ENCODE data around the gene KCNQ1. TPM values are rescaled to one million over a fixed set of nuclear protein-coding genes. Genes with fewer than 3 reads are reported as not detected.

KCNQ1 gene
- total RNA-seq, 1 experiment from 2014 or later = 2.3 TPM

DNA sequence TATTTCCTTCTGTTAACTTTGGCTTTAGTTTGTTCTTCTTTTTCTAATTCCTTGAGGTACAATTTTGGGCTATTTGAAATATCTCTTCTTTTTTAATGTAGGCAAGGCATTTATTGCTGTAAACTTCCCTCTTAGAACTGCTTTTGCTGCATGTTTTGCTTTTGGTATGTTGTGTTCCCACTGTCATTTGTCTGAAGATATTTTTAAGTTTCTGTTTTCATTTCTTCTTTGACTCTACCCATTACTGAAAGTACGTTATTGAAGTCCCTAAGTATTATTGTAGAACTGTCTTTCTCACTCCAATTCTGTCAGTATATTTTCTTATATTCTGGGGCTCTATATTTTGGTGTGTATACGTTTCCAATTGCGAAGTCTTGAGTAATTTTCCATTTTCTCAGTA, 177.1 kb downstream of the KCNQ1 start:
- Histone ChIP-seq H2BK20ac (ENCODE audit: low read depth, low read length, poor library complexity, severe bottlenecking) (no peak overlapping the region), H3K23ac (ENCODE audit: insufficient read length, low read depth, low read length) (no peak overlapping the region), H3K9me3 (ENCODE audit: control insufficient read depth, low read depth, low read length) (no peaks in the 10 kb centered on the region), H3K79me2 (ENCODE audit: insufficient read depth, low read length) (no peaks in the 10 kb centered on the region), H3K18ac (ENCODE audit: insufficient read length, low read depth, low read length) (no peak overlapping the region), H2AK5ac (ENCODE audit: insufficient read length, low read length) (no peak overlapping the region), H3K9ac (ENCODE audit: extremely low read depth, insufficient read length, low read length) (no peak overlapping the region), H3K14ac (ENCODE audit: insufficient read depth, low read length) (no peak overlapping the region), H3K56ac (ENCODE audit: insufficient read length, low read depth, low read length) (no peak overlapping the region), H3K27me3 (ENCODE audit: insufficient read depth, low read length) (peaks cover 16% of the 10 kb centered on the region; the same call in 1 of the 2 replicates), H3K4me1 (ENCODE audit: insufficient read depth, low read length) (no peaks in the 10 kb centered on the region), H3K79me1 (ENCODE audit: insufficient read depth, low read depth, low read length, poor library complexity, severe bottlenecking) (no peaks in the 10 kb centered on the region), H4K5ac (ENCODE audit: insufficient read length, low read depth, low read length) (no peak overlapping the region), H3K27ac (ENCODE audit: insufficient read length, low read depth, low read length) (no peak overlapping the region), H4K8ac (replicated peaks; ENCODE audit: insufficient read length, low read depth, low read length) (no peak overlapping the region), H4K20me1 (ENCODE audit: control insufficient read depth, insufficient read depth, insufficient read length) (no peaks in the 10 kb centered on the region), H2BK15ac (ENCODE audit: low read depth, low read length) (no peak overlapping the region), H2BK12ac (ENCODE audit: insufficient read length, low read depth, low read length) (no peak overlapping the region), H3T11ph (ENCODE audit: low read length) (no peak overlapping the region), H3K4ac (ENCODE audit: low read depth, low read length) (no peak overlapping the region), H4K91ac (ENCODE audit: insufficient read length, low read depth, low read length) (no peak overlapping the region), H2AFZ (ENCODE audit: low read length) (no peak overlapping the region), H3K23me2 (ENCODE audit: insufficient read length, low read depth, low read length, poor library complexity, severe bottlenecking) (no peaks in the 10 kb centered on the region), H3K4me2 (ENCODE audit: insufficient read depth, insufficient read length, low read length) (no peak overlapping the region), H2BK120ac (ENCODE audit: low read depth, low read length, poor library complexity, severe bottlenecking) (no peak overlapping the region), H2BK5ac (ENCODE audit: insufficient read length, low read length) (no peak overlapping the region)
- Mint-ChIP-seq H3K27me3 (ENCODE audit: low read depth) (peaks cover 98% of the 10 kb centered on the region), H3K36me3 (ENCODE audit: insufficient read depth in 1 of 3, low read depth in 3 of 3) (0 out of 7 replicates have a peak, but pooled peaks cover 0 to 2% (median 0%) of the 10 kb centered on the region in 3 experiments), H3K4me3 (no peak overlapping the region), H3K27ac (no peak overlapping the region), H3K4me1 (no peaks in the 10 kb centered on the region), H3K9me3 (peaks cover 65 to 95% of the 10 kb centered on the region in 2 experiments)
- WGBS (ENCODE audit: extremely low coverage, insufficient read length, low lambda C conversion rate) = no CpG with 5 or more reads among the region's 3 CpGs
- DNase-seq = no peak
- TF ChIP-seq, protein P1, sequence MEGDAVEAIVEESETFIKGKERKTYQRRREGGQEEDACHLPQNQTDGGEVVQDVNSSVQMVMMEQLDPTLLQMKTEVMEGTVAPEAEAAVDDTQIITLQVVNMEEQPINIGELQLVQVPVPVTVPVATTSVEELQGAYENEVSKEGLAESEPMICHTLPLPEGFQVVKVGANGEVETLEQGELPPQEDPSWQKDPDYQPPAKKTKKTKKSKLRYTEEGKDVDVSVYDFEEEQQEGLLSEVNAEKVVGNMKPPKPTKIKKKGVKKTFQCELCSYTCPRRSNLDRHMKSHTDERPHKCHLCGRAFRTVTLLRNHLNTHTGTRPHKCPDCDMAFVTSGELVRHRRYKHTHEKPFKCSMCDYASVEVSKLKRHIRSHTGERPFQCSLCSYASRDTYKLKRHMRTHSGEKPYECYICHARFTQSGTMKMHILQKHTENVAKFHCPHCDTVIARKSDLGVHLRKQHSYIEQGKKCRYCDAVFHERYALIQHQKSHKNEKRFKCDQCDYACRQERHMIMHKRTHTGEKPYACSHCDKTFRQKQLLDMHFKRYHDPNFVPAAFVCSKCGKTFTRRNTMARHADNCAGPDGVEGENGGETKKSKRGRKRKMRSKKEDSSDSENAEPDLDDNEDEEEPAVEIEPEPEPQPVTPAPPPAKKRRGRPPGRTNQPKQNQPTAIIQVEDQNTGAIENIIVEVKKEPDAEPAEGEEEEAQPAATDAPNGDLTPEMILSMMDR (conservative IDR thresholded peaks at IDR 0.05) = no peak

Data from H9 (cell line).